GM12874 (cell line): Measurements from ENCODE around the gene FURIN.

Experiments used
- TF ChIP-seq, protein P1 (sequence below): IDR thresholded peaks from 2 replicates; pipeline ENCODE4 v1.5.1; 2011; ENCODE audit warnings: low read depth, mild to moderate bottlenecking, control low read depth, low read length, moderate library complexity; ENCODE audit not compliant: insufficient read depth

Gene FURIN

GRCh38 chr15:90869140-90869541 lies 753 bp downstream of the FURIN start:
- TF ChIP-seq, protein P1, sequence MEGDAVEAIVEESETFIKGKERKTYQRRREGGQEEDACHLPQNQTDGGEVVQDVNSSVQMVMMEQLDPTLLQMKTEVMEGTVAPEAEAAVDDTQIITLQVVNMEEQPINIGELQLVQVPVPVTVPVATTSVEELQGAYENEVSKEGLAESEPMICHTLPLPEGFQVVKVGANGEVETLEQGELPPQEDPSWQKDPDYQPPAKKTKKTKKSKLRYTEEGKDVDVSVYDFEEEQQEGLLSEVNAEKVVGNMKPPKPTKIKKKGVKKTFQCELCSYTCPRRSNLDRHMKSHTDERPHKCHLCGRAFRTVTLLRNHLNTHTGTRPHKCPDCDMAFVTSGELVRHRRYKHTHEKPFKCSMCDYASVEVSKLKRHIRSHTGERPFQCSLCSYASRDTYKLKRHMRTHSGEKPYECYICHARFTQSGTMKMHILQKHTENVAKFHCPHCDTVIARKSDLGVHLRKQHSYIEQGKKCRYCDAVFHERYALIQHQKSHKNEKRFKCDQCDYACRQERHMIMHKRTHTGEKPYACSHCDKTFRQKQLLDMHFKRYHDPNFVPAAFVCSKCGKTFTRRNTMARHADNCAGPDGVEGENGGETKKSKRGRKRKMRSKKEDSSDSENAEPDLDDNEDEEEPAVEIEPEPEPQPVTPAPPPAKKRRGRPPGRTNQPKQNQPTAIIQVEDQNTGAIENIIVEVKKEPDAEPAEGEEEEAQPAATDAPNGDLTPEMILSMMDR, result no peak

DNA sequence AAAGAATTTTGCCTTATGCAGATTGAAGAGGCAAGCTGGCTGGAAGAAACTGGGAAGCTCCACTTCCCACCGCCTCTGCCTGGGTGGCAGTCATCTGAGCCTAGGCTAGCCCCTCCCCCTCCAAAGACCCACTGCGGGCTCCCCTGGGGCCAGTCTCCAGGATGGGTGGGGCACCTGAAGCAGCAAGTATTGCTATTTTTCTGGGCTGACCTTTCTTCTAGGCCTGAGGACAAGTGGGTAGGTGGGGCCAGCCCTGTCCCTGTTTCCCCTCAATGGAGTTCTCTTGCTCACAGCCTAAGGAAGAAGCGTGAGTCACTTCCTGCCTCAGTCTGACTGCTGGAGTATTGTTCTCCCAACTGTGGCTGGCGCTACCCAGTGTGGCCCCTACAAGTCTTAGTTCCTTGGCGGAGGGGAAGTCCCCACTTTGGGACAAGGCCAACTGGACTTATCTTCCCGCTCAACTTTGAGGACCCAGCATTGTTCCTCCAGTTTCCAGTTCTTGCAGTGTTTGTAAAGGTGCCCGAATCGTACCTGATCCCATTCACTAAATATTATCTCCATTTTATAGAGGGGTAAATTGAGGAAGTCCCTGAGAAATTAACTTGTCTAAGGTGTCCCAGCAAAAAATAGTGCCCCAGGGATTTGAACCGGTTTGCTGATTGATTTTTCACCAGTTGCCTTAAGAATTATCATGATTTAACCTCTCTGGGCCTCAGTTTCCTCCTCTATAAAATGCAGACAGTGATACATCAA lies 1.4 kb downstream of the FURIN start:
- TF ChIP-seq, protein P1, result no peak

DNA sequence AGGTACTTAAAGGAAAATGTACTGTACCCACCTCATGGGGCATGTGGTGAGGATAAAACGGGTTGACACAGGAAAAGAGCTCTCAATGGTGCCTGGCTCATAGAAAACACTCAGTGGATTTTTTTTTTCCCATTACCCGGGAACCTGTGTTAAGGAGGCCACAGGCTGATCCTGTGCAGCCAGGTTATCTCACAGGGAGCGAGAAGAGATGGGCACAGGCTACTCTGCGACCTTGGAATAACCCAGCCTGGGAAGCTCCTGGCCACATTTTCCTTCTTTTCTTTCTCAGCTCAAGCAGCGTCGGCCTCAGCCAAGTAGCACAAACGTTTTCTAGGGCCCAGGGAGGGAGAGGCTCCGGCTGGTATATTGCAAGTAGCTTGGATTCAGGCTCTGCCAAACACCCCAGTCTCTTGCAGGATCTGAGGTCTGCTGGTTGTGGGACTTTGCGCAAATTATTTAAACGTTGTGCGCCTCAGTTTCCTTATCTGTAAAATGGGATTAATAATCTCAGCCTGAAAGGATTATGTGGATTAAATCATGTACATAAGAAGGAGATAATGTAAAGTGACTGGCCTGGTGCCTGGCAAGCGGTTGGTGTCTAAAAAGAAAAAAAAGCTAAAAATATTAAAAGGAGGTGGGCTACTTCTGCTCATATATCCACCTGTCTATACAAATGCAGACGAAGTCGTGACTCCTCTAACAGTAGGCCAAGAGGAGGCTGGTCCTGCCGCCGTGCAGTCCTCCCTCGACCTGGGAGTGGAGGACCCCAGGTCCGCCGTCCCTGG lies 2.2 kb downstream of the FURIN start:
- TF ChIP-seq, protein P1, result no peak

DNA sequence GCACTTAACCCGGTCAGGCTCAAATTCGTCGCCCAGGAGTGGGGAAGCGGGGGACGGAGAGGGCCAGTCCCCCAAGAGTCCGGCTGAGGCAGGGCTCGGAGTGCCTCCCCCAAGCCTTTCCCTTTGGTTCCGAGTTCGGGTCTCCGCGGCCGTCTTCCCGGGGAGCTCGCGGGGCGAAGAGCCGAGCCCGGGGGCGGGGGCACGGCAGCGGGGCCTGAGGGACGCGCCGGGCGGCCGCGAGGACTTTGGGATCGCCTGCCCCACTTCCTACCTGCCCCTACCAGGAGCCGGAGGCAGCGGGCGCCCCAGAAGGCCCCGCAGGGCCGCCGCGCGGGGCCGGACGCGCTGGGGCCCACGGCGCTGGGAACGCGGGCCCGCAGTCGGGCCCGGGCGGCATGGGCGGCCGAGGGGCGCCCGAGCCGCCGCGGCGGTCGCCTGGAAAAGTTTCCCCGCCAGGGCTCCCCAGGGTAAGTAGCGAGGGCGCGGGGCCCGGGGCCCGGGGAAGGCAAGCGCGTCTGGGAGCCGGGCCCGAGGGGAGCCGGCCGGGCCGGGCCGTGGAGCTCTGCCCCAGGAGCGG lies 2.8 kb downstream of the FURIN start:
- TF ChIP-seq, protein P1, result no peak

GRCh38 chr15:90871716-90872485 lies 3.5 kb downstream of the FURIN start:
- TF ChIP-seq, protein P1, result no peak

DNA sequence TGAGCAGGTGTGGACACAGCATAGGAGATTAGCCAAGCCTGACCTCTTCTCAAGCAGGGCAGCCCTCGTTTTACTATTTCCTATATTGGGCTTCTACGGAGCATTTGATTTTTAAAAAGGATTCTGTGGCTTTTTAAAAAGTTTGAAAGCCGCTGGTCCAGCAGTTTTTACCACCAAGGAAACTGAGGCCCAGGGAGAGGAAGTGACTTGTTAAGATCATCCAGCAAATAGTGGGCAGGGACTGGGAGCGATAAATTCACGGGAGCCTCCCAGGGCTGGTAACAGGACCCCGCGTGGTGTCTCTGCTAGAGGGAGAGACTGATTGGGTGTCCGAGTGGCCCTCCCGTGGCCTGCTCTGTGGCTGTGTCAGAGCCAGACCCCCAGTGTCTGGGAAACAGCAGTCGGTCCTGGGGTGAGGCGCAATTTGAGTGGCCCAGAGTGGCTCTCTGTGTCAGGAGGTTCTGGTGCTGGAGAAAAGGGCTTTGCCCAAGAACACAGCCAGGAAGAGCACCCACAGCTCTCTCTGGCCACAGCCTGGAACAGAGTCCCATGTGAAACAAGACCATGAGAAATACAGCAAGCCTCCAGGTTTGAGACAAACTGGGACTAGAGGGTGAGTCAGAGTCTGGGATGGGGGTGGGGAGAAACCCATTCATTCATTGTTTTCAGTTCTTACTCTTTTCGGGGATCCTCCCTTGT lies 4.2 kb downstream of the FURIN start:
- TF ChIP-seq, protein P1, result no peak
